Liver (tissue), 3 donors: ENCODE data around the gene SLC24A4.

Experiments
- ATF3 ChIP-seq: IDR thresholded peaks from 2 replicates; pipeline ENCODE4 v1.6.1; 2016; ENCODE audit warnings: antibody characterized with exemption
- CTCF ChIP-seq: fragments of 150-350 bp; IDR thresholded peaks from 2 replicates; pipeline ENCODE4 v1.5.1; 2017; ENCODE audit warnings: improper control_type of control experiment, low read depth, low read length; ENCODE audit not compliant: missing input control
- HNF4G ChIP-seq: IDR thresholded peaks from 2 replicates; pipeline ENCODE4 v1.6.1; 2016; ENCODE audit warnings: antibody characterized with exemption
- RAD21 ChIP-seq, 2 donors: IDR thresholded peaks; 2 replicates each; pipeline ENCODE4 v1.6.1; 2016; ENCODE audit warnings: antibody characterized with exemption in 2 of 2, mild to moderate bottlenecking in 2 of 2
- REST ChIP-seq: IDR thresholded peaks from 2 replicates; pipeline ENCODE4 v1.6.1; 2016; ENCODE audit warnings: antibody characterized with exemption, mild to moderate bottlenecking
- RXRA ChIP-seq, 2 donors: IDR thresholded peaks; 2 replicates each; pipeline ENCODE4 v1.6.1; 2017 to 2018; ENCODE audit warnings: antibody characterized with exemption in 2 of 2, mild to moderate bottlenecking in 1 of 2
- YY1 ChIP-seq: IDR thresholded peaks from 2 replicates; pipeline ENCODE4 v1.6.1; 2016; ENCODE audit warnings: antibody characterized with exemption, mild to moderate bottlenecking
- donor health status: healthy.
- donor health status: healthy.

GRCh38 chr14:92494512-92494911 is 171.5 kb downstream of the SLC24A4 start:
- TF ChIP-seq RXRA (IDR thresholded peaks at IDR 0.05) (no peak), RAD21 (IDR thresholded peaks at IDR 0.05) (no peak), CTCF (no peak), REST (no peak), ATF3 (no peak), HNF4G (no peak), YY1 (no peak)
